T follicular helper cell (primary cell): ENCODE data around the gene C3AR1.
"Not testable (repeated sequence)": the region's sequence is repeated elsewhere in the genome, so short reads cannot be mapped to it uniquely, and the experiment has no call there.

Source experiments
- DNase-seq: peaks from one replicate; pipeline ENCODE4 v3.0.0-alpha.2; 2020; ENCODE audit warnings: low read depth

The C3AR1 gene

DNA sequence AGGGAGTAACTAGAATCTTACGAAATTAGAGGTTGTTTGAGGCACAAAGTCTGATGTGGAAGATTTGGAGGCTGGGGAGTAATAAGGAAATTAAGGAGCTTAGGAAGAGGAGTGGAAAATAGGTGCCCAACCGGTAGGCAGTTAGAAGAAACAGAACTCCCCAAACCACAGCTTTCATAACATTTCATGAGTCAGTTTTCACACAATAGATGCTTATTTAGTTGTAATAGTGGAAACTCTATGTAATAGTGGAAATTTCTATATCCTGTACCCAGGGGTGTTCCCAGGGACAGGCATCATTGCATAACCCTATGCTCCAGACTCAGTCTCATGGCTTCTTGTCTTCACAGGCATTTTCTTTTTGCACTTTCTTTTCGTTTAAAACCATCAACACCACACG is 8.3 kb downstream of the C3AR1 start:
- DNase-seq = no peak

DNA sequence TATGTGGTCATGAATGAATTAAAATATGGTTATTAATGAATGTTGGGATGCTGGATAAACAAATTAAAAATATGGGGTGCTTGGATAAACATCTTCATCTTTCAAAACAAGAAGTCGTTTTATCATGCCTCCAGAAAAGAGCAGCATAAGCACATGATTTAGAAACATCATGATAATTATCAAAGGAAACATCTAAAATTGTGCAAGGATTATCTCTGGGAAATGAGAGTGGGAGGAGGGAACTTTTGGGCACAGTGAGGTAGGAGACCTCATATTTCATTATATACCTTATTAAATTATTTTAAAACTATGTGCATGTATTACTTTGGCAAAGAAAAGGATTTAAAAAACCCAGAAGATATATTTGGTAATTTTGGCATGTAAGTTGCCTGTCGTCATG is 8.9 kb downstream of the C3AR1 start:
- no peak for DNase-seq

DNA sequence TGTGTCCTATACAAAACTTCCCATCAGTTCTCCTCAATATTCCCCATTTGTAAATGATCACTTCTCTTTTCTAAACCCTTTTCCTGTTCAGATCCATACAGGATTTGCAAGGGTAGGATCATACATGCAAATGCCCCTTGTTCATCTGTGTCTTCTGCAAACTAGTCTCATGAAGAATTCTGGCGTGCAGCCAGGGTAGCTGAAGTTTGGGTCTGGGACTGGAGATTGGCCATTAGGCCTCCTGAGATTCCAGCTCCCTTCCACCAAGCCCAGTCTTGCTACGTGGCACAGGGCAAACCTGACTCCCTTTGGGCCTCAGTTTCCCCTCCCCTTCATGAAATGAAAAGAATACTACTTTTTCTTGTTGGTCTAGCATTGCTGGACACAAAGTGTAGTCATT is 11.3 kb downstream of the C3AR1 start:
- DNase-seq = no peak

DNA sequence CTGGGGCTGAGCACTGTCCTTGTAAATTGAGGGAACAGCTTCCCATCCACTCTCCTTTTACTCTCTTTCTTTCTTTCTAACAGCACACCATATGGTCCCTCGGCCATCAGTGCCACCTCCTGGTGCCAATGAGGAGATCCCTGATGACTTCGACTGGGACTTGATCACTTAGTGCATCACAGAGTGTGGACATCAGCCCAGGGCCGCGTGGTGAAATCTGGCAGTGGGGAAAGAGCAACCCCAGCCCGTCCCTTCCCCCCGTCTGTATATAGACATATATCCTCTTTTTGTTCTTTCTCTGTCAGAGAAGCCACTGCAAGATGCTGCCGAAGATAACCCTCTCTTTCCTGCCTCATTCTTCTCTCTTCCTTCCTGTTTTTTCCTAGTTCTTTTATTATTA is 13.5 kb downstream of the C3AR1 start:
- no peak for DNase-seq

DNA sequence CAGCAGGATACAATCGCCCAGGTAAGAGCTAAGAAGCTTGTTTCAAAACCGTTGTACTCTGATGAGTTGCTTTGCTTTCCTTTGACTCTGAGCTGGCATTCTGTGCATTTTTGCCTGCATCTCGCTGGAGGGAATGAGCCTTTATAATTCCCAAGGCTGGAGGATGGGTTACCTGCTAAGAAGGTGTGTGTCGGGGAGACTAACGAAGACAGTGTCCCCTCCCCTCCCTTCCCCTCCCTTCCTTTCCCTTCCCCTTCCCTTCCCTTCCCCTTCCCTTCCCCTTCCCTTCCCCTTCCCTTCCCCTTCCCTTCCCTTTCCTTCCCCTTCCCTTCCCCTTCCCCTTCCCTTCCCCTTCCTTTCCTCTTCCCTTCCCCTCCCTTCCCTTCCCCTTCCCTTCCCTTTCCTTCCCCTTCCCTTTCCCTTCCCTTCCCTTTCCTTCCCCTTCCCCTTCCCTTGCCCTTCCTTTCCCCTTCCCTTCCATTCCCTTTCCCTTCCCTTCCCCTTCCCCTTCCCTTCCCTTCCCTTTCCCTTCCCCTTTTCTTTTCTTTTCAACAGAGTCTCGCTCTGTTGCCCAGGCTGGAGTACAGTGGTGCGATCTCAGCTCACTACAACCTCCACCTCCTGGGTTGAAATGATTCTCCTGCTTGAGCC is 15.4 kb downstream of the C3AR1 start:
- DNase-seq = no peak

DNA sequence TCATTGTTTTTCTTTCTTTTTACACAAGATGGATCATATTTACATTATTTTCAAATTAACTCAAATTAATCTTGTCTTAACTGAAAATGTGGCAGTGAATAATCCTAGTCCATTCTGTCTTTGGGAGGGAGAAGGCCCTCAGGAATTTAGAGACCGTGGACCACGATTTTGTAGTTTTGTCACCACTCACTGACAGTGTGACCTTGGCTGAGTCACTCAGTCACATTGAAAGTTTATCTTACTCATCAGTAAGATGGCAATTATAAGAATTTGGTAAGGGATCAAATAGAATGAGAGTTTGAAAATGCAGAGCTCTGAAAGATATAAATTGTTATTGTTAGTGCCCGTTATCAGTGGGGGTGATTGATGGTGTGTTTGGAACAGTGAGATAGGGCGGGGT is 17.3 kb downstream of the C3AR1 start:
- DNase-seq = no peak

DNA sequence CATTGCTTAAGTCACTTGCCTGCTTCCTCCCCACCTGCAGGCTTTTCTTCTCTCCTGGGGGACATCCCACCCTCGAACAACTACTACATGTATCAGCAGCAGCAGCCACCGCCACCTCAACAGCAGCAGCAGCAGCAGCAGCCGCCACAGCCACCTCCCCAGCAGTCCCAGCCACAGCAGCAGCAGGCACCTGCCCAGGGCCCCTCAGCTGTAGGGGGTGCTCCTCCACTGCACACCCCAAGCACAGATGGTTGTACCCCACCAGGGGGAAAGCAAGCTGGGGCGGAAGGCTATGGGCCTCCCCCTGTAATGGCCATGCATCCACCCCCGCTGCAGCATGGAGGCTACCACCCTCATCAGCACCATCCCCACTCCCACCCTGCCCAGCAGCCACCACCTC is 18.3 kb downstream of the C3AR1 start:
- DNase-seq = no peak

DNA sequence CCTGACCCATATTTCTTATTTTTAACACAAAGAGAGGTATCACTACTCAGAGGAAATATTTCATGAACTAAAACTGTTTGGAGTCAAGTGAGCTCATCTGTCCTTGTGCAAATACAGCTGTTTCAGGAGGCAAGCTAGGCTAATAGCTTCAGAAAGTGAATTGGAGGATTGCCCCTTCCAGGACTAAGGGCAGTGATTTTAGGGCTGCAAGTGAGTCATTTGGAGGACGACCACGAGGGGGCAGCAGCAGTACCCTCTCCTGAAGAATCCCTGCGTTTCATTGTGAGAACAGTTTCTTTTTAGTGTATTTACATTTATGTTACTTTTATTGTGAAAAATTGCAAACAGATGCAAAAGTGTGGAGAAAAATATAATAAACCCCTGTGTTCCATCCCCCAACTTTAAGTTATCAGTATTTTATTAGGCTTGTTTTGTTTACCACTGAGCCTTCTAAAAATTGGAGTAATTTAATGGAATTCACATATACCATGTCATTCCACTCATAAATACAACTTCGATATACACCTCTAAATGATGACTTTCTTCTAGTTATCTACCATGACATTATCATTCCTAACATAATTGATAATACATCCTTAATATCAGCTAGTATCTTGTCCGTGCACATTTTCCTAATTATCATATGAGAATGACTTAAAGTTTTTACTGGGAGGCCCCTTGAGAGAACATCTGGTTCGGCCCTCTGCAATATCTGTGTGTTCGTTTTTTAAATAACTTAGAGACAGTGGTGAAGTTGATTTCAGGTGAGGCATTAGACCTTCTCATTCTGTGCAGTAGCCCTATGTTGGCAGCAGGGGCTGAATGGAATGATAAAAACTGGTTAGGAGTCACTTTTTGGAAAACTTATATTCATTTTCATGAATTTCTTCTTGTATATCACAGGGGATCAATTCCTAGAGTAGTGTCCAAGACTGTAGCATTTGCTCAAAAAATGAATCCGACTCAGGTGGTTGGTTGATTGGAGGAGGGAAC is 19.9 kb downstream of the C3AR1 start:
- DNase-seq = peak; percentile 72

DNA sequence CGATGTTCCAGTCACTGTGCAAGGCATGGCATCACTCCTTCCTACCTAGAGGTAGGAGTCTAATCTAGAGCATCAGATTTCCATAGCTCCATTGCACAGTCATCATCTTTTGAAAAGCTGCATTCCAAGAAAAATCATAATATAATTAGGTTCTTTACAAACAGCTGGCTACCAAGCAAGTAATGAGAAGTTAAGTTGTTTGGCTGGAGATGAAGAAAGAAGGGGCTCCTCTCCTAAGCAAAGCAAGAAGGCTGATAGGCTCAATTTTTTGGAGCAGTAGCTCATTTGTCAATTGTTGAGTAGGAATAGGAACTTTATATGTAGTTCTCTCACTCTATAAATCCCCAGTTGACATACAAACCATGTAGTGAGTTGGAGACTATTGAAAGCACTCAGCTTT is 25.4 kb downstream of the C3AR1 start:
- no peak for DNase-seq

DNA sequence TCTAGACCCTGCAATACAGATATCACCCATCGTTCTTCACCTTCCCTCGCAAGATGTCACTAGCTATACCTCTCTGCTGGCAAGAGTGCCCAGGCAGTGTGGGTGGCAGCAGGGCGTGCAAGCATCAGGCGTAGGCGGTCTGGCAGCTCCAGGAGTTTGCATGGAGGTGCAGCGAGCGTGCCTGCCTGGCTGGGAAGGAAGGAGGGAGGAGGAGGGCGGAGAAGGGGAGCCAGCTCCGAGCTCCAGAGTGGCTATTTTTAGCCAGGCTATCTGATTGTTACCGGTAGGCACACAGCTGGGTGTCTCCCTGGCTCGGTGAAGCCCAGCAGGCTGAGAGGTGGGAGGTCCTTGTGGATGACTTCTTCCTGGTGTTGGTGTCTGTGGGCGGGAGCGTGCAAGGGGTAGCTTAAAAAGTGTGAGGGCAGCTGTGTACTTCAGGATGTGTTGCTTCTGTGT is 27.5 kb downstream of the C3AR1 start:
- DNase-seq = no peak

DNA sequence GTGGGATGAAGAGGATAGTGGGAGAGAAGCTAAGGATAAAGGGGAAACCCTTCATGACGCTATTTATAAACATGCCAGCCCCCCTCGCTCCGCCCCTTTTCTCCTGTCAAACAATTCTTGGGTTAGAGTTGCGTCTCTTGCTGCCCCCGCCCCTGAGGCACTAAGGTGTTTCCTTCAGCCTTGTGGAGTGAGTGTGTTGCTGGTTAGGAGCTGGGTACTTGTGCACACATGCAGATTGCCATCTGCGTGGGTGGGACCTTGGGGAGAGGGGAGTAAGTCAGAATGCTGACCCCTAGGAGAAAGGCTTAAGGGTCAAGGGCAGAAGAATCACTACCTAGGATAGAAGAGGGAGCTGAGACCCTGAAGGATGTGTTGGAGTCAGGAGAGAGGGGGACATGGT is 28.2 kb downstream of the C3AR1 start:
- no peak for DNase-seq

DNA sequence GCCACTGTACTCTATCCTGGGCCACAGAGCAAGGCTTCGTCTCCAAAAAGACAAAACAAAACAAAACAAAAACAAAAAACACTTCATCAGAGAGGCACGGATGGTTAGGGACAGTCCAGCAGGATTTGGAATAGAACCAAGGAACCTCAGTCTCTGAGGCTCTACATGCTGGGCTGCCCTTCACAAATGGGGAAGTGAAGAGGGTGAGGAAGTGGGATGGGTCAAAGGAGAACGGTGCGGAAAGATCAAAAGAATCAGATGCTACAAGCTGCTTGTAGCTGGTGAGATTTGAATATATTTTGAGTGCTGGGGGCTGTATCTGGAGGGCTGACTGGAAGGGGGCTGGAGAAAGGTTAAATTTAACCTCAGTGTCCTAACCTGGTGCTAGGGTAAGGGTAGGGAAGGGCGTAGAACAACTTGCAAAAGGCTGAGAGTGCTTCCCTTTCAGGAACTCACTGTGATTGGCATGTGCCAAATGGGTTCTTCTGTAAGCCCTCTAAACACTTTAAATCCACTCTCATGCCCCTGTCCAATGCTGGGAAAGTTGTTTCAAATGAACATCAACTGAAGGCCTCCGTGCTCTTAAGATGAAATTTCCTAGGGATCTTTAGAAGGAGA is 29.0 kb downstream of the C3AR1 start:
- DNase-seq = no peak

DNA sequence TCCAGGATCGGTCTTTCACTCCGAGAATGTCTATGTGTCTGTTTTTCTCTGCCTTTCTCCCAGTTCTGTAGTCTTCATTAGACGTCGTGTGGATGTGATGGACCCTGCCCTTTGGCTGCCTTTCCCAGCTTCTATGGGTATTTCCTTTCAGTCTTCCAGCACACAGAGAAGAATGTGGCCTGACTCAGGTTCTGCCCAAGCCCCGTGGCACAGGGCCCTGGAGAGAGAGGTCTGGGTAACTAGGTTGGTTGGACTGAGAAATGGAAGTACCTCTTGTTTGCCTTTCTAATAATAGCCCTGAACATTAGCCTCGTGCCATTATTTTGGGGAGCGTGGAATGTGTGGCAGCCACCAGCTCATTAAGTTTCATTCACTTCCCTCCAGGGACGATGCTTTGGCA is 29.8 kb downstream of the C3AR1 start:
- no peak for DNase-seq

DNA sequence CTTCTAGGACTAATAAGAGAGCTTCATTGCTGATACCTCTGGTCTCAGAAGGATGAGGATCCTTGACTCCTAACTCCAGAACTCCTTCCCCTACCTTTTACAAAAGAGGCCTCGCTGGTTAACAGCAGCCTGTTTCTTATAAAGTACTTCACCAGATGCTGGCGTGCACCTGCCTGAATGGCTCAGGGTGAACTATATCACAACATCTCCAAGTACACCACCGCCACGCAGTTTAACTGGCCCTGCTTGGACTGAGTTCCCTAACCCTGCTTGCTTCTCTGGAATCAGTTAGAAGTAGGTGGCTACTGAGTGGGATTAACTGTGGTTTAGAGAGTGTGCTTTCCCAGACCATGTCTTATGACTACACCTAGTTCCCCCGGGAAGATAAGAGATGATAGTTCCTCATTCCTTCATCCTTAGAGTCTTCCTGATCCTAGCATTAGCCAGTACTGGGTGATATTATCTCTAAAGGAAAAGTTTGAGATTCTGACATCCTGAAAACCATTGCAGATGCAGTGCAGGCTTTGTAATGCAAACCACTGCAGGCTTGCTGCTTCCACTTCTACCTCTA is 30.6 kb downstream of the C3AR1 start:
- no peak for DNase-seq

DNA sequence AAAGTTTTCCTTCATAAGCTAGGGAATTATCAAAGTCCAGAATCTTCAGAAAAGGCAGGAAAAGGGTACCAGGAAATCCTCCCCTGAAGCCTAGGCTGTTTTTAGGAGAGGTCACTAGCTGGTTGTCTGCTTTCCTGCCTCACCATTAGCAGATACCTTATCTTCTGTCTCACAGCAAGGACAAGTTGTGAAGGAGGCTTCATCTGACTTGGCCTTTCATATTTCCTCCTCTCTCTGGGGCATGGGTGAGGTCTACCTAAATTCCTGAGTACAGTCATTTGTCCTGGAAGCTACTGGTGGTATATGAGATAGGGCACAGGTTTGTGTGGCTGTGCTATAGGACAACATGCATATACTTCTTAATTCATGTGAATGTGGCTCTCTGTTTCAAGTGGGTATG is 31.4 kb downstream of the C3AR1 start:
- no peak for DNase-seq

DNA sequence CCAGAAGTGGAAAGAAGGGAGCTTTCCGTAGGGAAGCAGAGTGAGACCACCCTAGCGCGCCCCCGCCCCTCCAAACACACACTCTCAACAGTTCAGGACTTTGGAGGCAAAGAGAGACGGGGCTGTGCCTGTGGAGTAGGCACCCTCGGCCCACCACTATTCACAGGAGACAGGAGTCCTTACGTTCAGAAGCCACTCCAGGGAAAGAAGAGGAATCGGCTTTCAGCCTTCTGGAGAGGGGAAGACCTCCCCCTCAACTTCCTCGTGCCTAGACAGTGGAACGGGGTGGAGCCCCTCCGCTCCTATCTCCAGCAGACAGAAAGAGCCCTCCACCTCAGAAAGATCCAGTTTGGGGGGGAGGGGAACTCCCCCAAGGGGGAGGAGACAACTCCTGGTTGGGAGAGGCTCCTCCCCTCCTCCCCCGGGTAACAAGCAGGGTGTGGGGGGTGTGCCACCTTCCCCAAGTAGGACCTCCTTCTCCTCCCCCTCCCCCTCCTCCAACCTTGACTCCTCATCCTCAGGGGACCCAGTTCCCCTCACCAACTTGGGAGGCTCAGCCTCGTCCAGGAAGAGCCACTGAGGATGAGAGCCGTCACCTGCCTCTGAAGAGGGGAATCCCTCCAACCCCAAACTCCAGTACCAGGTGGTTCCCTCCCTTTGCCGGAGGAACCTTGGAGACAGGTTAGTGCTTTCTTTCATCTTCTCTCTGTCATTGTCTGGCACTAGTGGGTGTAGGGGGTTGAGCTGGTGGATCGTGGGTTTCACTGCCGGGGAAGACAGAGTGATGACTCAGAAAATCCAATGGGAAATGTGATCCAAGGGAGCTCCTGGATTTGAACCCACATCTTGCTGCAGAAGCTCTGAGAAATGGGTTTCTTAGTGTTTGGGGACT is 32.8 kb downstream of the C3AR1 start:
- DNase-seq = peak; percentile 28

DNA sequence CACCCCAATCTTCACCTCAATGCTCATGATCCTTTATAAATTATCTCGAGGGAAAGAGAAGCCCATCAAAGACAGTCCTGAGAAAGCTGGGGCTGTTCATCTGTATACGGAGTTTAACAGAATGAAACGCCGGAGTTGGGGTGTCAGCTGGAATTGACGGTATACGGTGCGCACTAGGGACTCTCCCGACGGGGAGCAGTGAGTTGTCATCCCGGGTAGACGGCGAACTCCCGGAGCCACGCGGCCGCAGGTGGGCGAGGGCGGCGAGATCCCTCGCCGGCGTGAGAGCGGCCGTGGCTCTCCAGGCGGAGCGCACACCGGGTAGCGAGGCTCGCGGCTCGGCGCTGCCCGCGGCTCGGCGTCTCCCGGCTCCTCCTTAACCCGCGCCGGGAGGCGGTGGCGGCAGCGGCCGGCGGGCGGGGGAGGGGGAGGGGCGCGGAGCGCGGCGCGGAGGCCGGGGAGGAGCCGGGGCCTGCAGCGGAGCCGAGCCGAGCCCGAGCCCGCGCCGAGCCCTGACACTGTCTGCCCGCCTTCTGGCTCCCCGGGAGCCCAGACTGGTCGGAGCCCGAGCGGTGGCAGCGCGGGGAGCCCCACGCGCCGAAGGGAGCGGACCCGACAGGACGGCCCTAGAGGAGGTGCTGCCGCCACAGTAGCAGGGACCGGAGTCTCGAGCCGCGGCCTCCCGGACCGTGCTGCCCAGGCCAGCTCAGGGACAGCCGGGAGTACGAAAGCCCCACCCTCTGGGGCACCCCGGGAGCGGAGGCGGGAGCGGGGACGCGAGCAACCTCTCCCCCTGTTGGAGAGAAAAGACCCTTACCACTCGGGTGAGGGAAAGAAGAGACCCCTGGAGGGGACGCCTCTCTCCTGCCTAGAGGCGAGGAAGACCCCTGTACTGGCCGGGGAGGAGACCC is 33.7 kb downstream of the C3AR1 start, which contains the start of gene FOXJ2:
TSS of gene FOXJ2 (plus strand) at position 475 of the 911 bp plus-strand sequence. CDS start 7,117 bp downstream, outside the sequence.
- peak; percentile 71 for DNase-seq

DNA sequence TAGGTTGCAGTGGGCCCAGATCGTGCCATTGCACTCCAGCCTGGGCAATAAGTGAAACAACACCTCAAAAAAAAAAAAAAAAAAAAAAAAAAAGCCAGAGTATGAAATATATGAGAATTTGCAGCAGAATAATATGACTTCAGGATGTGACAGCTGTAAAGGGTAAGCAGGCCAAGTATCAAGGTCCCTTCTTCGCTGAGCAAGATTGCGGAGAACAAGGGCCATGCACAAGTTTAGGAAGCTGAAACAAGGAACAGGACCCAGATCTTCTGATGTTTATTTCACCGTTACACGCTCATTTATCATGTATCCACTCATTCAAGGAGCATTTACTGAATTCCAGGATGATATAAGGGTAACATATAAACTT is 34.3 kb downstream of the C3AR1 start:
- DNase-seq = no peak

DNA sequence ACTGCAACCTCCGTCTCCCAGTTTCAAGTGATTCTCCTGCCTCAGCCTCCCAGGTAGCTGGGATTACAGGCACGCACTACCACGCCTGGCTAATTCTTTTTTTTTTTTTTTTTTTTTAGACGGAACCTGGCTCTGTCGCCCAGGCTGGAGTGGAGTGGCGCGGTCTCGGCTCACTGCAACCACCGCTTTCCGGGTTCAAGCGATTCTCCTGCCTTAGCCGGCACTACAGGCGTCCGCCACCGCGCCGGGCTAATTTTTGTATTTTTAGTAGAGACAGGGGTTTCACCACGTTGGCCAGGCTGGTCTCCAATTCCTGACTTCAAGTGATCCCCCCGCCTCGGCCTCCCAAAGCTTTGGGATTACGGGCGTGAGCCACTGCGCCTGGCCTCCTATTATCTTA is 35.1 kb downstream of the C3AR1 start:
- DNase-seq = not testable (repeated sequence)

DNA sequence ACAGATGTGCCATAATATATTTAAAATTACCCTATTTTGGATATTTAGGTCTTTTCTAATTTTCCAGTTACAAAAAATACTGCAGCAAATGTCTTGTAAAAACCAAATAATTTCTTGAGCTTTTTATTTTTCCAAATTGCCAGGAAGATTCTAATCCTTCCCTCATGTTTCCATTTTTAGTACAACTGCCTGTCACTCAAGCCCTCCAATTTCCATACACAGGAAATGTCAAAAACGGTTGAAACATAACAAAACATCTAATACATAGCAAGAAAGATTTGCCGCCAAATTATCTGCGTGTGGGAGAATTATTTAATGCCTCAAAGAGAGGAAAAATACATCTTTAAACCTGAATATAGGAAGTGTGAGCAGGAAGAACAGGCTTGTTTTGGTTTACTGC is 36.0 kb downstream of the C3AR1 start:
- DNase-seq = no peak
